A673 (cell line): ENCODE results near the gene FA2H.

Experiments
- CTCF ChIP-seq: fragments of 300-800, 200-600 bp; sonication (generic); conservative IDR thresholded peaks from 2 replicates; pipeline ENCODE4 v1.5.1; 2017; ENCODE audit warnings: low read depth, mild to moderate bottlenecking, antibody characterized with exemption, low read length, moderate library complexity, mixed read lengths
- EZH2 ChIP-seq: fragments of 200-600 bp; sonication (generic); IDR thresholded peaks from 2 replicates; pipeline ENCODE4 v1.6.1; 2017; ENCODE audit warnings: borderline replicate concordance, low read depth, mild to moderate bottlenecking, mixed read lengths, antibody characterized with exemption, low read length; ENCODE audit not compliant: poor library complexity, severe bottlenecking

GRCh38 chr16:74739275-74739674, 35.3 kb downstream of the FA2H start:
- TF ChIP-seq CTCF, result no peak
- TF ChIP-seq EZH2, result no peak
